Activated T-helper 2 cell treated with anti-CD3 and anti-CD28 coated beads, Interferon-gamma antibody, Interleukin-2, Interleukin-4, amounts not matched to agents 10 μg/mL and 5 μg/mL and 100 μg/mL, durations not matched to agents 14 hours and 24 hours and 36 hours (primary cell): ENCODE measurements around the gene KIAA1217. TPM values are rescaled to one million over a fixed set of nuclear protein-coding genes. Genes with fewer than 3 reads are reported as not detected.

ENCODE experiments used
- DNase-seq: peaks from one replicate; pipeline ENCODE4 v3.0.0; 2021; ENCODE audit warnings: low spot score
- H3K27ac Mint-ChIP-seq: one replicate; pipeline ENCODE4 v1.8.0; 2021; ENCODE audit warnings: mixed read lengths
- H3K27me3 Mint-ChIP-seq: one replicate; pipeline ENCODE4 v1.8.0; 2021; ENCODE audit warnings: low read depth, mixed read lengths
- H3K36me3 Mint-ChIP-seq: one replicate; pipeline ENCODE4 v1.8.0; 2021; ENCODE audit warnings: low read depth, mixed read lengths
- H3K4me1 Mint-ChIP-seq: one replicate; pipeline ENCODE4 v1.8.0; 2021; ENCODE audit warnings: low read depth, mixed read lengths
- H3K4me3 Mint-ChIP-seq: one replicate; pipeline ENCODE4 v1.8.0; 2021; ENCODE audit warnings: low read depth, mild to moderate bottlenecking, moderate library complexity, mixed read lengths
- H3K9me3 Mint-ChIP-seq: one replicate; pipeline ENCODE4 v1.8.0; 2021; ENCODE audit warnings: mixed read lengths
- intact Hi-C: fragments of 100-400 bp; cut with micrococcal nuclease; formaldehyde crosslinking; loops from one replicate; pipeline ENCODE4 v1.15.1; 2023
- total RNA-seq: library from RNA; stranded (reverse); gene quantifications from 2 replicates; pipeline ENCODE4 v1.2.3, GENCODE V29; 2022

The KIAA1217 gene
- total RNA-seq, 1 donor from 2014 or later = 0.62 TPM

DNA sequence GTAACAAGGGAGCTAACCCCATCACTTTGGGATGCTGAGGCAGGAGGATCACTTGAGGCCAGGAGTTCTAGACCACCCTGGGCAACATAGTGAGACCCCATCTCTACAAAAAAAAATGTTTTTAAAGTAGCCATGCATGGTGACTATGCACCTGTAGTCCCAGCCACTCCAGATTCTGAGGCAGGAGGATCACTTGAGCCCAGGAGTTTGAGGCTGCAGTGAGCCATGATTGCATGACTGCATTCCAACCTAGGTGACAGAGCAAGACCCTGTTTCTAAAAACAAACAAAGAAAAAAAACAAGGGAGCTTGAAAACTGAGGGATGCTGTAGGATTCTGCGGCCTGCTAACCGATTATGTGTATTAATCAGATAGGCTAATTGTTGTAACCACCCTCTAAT, 4.9 kb downstream of the KIAA1217 start:
- Mint-ChIP-seq H3K9me3 (no peaks in the 10 kb centered on the region), H3K27ac (no peak overlapping the region), H3K4me1 (peaks cover 14% of the 10 kb centered on the region), H3K27me3 (peaks cover 26% of the 10 kb centered on the region), H3K36me3 (no peaks in the 10 kb centered on the region), H3K4me3 (no peak overlapping the region)
- intact Hi-C loops = loop anchor here (5.0 kb wide), 1 partner anchor 388 kb away; no protein-coding TSS in a partner anchor
- DNase-seq = no peak

DNA sequence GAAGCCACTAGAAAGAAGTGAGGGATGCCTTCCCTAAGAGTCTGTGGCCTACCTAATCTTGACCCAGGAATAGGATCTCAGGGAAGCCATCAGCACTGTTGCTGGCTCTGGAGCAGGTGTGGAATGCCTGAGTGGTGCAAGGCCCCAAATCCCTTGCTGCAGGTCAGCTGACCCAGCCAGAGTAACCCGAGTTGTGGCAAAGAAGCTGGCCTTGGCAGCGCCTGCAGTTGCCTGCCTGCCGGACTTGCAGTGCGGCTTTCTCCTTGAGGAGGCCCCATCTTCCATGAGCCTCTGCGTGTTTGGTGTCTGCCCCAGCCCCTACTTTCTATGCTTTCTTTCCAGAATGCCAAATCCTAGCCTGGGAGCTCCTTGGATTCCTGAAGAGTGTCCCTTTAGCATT, 5.8 kb downstream of the KIAA1217 start:
- H3K36me3 Mint-ChIP-seq = no peaks in the 10 kb centered on the region
- no peaks in the 10 kb centered on the region for H3K9me3 Mint-ChIP-seq
- H3K27me3 Mint-ChIP-seq = peaks cover 19% of the 10 kb centered on the region
- no peak overlapping the region for H3K27ac Mint-ChIP-seq
- intact Hi-C loops = loop anchor here (5.0 kb wide), 1 partner anchor 388 kb away; no protein-coding TSS in a partner anchor
- DNase-seq = no peak
- no peak overlapping the region for H3K4me3 Mint-ChIP-seq
- H3K4me1 Mint-ChIP-seq = peaks cover 6% of the 10 kb centered on the region

DNA sequence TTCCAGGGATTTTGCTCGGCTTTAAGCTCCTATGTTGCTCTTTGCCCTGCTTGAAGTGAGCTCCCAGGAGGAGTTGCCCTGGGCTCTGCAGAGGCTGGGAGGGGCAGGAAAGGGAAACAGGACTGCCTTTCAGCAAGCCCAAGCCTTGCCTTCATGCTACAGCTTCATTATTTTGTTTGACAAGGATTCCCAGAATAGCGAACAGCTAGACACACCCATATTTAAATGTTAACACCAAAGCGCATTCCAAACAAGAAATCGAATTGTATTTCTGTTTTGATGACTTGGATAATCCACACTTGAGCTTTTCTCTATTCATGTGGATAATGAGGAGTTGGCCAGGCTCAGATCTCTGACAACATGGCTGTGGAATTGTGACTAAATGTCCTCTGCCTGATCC, 6.3 kb downstream of the KIAA1217 start:
- H3K4me3 Mint-ChIP-seq = no peak overlapping the region
- peaks cover 3% of the 10 kb centered on the region for H3K4me1 Mint-ChIP-seq
- H3K36me3 Mint-ChIP-seq = no peaks in the 10 kb centered on the region
- intact Hi-C loops = no loop called here
- H3K9me3 Mint-ChIP-seq = no peaks in the 10 kb centered on the region
- no peak overlapping the region for H3K27ac Mint-ChIP-seq
- DNase-seq = no peak
- peaks cover 16% of the 10 kb centered on the region for H3K27me3 Mint-ChIP-seq

DNA sequence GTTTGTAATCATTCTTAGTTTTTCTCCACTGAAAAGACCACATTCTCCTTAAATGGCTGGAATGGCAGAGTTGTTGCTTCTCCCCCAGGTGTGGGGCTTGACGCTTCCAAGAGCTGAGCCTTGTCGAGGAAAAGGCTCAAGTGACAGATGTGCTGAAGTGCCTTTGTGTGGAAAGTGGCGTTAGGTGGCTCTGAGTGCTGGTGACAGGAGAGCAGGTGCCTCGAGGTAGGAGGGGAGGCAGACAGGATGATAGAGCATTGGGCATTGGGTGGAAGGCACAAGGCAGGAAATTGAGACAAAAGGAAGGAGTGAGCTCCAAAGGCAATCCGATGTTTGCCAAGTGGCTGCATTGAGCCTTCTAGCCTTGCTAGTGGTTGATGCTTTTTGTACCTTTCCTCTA, 6.7 kb downstream of the KIAA1217 start:
- intact Hi-C loops = no loop called here
- H3K27ac Mint-ChIP-seq = no peak overlapping the region
- H3K36me3 Mint-ChIP-seq = no peaks in the 10 kb centered on the region
- H3K4me3 Mint-ChIP-seq = no peak overlapping the region
- DNase-seq = no peak
- H3K27me3 Mint-ChIP-seq = peaks cover 14% of the 10 kb centered on the region
- H3K4me1 Mint-ChIP-seq = peaks cover under 1% of the 10 kb centered on the region
- H3K9me3 Mint-ChIP-seq = no peaks in the 10 kb centered on the region

DNA sequence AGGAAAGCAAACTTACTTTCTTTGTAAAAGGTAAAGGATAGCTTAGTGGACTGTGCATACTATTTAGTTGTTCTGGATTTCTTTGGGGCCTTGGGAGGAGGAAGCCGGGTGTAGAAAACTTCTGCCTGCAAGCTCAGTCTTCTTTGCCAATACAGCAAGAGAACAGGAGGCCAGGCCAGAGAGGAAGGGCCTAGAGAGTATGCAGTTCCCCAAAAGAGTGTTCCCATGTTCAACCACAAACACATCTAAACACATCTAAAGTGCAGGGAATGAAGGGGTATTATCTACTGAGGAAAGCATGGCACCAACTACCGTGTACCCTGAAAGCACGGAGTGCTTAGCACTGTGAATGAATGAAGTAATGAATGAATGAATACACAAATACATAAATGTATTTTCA, 11.0 kb downstream of the KIAA1217 start:
- Mint-ChIP-seq H3K36me3 (no peaks in the 10 kb centered on the region), H3K4me1 (no peaks in the 10 kb centered on the region), H3K4me3 (no peak overlapping the region), H3K27me3 (peaks cover 4% of the 10 kb centered on the region), H3K27ac (no peak overlapping the region), H3K9me3 (no peaks in the 10 kb centered on the region)
- DNase-seq = no peak
- intact Hi-C loops = no loop called here

DNA sequence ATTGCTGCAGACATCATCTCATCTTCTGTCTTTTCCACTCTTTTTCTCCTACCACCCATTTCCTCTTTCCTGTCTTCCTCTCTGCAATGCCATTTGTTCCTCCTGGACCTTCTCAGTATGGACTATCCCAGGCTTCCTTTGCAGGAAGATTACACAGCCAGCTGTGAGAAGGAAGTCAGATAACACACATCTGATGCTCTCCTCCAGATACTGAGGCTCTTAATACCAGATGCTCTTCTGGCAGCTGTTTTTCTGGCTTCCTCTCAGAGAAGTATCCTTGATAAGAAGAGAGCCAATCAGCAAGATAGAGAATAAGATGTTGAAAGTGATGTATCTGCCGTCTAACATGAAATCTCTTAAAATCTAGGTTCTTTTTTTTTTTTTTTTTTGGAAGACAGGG, 14.4 kb downstream of the KIAA1217 start:
- H3K4me3 Mint-ChIP-seq = no peak overlapping the region
- no peaks in the 10 kb centered on the region for H3K4me1 Mint-ChIP-seq
- intact Hi-C loops = no loop called here
- H3K27me3 Mint-ChIP-seq = no peaks in the 10 kb centered on the region
- H3K9me3 Mint-ChIP-seq = no peaks in the 10 kb centered on the region
- no peaks in the 10 kb centered on the region for H3K36me3 Mint-ChIP-seq
- no peak overlapping the region for H3K27ac Mint-ChIP-seq
- no peak for DNase-seq

DNA sequence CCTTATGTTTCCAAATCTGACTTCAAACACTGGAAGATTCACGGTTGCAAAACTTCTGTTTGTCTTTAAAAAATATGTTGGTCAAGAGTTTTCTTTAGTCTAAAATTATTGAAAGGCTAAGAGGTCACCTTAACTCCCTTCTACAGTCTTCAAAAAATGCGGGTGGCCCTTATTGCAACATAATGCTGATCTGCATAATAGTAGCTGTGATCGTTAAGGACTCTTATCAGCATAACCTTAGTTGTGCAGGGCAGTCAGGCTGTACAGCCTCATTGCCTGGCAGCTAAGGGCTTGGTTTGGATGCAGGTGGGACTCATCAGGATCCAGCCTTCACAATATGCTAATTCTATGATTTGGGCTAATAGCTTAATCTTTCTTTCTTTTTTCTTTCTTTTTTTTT, 15.0 kb downstream of the KIAA1217 start:
- H3K9me3 Mint-ChIP-seq = no peaks in the 10 kb centered on the region
- intact Hi-C loops = no loop called here
- no peak for DNase-seq
- no peak overlapping the region for H3K27ac Mint-ChIP-seq
- H3K4me1 Mint-ChIP-seq = no peaks in the 10 kb centered on the region
- no peaks in the 10 kb centered on the region for H3K27me3 Mint-ChIP-seq
- H3K36me3 Mint-ChIP-seq = no peaks in the 10 kb centered on the region
- no peak overlapping the region for H3K4me3 Mint-ChIP-seq

DNA sequence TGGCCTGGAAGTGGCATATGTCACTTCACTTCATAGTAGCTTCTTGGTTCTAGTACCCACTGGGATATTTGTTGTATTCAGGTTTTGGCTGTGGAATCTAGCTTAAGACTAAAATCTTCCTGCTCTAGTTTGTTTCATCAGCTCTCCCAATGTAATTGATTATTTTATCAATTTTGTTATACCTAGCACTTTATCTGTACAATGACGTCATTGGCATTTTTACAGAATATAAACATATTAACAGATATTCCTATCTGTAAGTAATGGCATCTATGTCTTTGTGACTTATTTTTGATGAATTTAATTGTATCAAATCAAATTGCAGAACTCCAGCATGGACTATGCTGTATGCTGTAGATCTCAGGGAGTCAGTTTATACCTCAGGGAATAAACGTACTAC, 19.7 kb downstream of the KIAA1217 start:
- no peaks in the 10 kb centered on the region for H3K9me3 Mint-ChIP-seq
- intact Hi-C loops = no loop called here
- H3K4me3 Mint-ChIP-seq = no peak overlapping the region
- no peak overlapping the region for H3K27ac Mint-ChIP-seq
- no peaks in the 10 kb centered on the region for H3K27me3 Mint-ChIP-seq
- no peaks in the 10 kb centered on the region for H3K4me1 Mint-ChIP-seq
- DNase-seq = no peak
- H3K36me3 Mint-ChIP-seq = no peaks in the 10 kb centered on the region

DNA sequence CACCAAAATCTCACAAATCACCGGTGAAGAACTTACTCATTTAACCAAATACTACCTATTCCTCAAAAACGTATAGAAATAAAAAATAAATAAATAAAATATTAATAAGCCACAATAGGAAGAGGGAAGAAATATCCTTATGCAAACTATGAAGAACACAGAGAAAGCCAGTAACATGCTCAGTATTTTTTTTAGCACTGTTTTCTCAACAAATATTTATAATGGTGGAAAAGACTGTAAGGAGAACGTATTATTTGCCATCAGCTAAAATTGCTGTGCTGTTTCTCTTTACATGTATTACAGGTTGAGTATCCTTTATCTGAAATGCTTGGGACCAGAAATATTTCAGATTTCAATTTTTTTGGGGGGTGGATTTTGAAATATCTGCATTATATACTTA, 21.0 kb downstream of the KIAA1217 start:
- H3K4me3 Mint-ChIP-seq = no peak overlapping the region
- no peak for DNase-seq
- no peak overlapping the region for H3K27ac Mint-ChIP-seq
- H3K36me3 Mint-ChIP-seq = no peaks in the 10 kb centered on the region
- H3K27me3 Mint-ChIP-seq = no peaks in the 10 kb centered on the region
- intact Hi-C loops = no loop called here
- H3K4me1 Mint-ChIP-seq = no peaks in the 10 kb centered on the region
- no peaks in the 10 kb centered on the region for H3K9me3 Mint-ChIP-seq

DNA sequence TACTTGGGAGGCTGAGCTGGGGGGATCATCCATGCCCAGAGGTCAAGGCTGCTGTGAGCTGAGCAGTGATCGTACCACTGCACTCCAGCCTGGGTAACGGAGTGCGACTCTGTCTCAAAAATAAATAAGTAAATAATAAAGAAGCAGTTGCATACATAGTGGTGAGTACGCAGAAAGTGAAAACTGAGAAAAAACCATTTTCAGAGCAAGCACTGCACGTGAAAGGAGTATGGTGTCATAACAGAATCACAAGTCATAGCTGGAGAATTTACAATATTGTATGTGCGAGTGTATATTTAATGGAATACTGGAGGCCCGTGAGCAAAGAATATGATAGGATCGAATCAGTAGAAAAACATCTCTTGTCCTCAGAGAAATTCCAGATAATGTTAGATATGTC, 22.3 kb downstream of the KIAA1217 start:
- H3K9me3 Mint-ChIP-seq = no peaks in the 10 kb centered on the region
- H3K4me1 Mint-ChIP-seq = no peaks in the 10 kb centered on the region
- no peaks in the 10 kb centered on the region for H3K36me3 Mint-ChIP-seq
- intact Hi-C loops = no loop called here
- no peaks in the 10 kb centered on the region for H3K27me3 Mint-ChIP-seq
- DNase-seq = no peak
- H3K27ac Mint-ChIP-seq = no peak overlapping the region
- H3K4me3 Mint-ChIP-seq = no peak overlapping the region

DNA sequence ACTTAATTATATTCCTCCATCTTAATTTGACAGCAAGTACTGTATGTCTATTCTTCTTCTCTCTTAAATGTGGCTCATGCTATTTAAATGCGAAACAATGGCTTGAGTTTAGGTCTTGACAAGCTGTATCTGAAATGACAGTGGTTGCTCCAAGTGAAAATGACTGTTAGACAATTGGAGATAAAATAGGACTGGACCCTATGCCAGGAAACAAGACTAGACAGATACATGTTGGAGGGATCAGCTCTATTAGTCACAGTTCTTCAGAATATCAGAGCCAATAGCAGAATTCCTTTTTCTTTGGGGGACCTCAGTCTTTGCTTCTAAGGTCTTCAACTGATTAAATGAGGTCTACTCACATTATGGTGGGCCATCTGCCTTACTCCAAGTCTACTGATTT, 25.8 kb downstream of the KIAA1217 start:
- Mint-ChIP-seq H3K9me3 (no peaks in the 10 kb centered on the region), H3K36me3 (no peaks in the 10 kb centered on the region), H3K4me3 (no peak overlapping the region), H3K27ac (no peak overlapping the region), H3K27me3 (peaks cover 10% of the 10 kb centered on the region), H3K4me1 (no peaks in the 10 kb centered on the region)
- DNase-seq = no peak
- intact Hi-C loops = no loop called here

DNA sequence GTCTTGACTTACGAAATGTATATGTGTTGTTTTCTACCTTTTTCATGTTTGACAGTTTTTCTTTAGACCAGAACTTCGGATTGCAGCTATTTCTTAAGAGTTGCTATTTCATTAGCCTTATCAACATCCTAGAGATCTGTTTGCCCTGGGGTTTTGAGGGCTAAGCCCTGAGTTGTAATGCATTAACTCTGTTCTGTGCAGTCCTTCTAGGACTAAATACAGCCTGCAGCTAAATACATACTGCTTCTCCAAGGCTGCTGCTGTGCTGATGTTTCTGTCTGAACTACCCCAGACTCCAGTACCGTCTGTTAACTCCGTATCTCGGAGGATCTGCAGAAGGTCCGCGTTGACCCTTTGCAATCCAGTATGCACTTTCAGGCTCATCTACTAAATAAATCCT, 26.5 kb downstream of the KIAA1217 start:
- H3K27ac Mint-ChIP-seq = no peak overlapping the region

DNA sequence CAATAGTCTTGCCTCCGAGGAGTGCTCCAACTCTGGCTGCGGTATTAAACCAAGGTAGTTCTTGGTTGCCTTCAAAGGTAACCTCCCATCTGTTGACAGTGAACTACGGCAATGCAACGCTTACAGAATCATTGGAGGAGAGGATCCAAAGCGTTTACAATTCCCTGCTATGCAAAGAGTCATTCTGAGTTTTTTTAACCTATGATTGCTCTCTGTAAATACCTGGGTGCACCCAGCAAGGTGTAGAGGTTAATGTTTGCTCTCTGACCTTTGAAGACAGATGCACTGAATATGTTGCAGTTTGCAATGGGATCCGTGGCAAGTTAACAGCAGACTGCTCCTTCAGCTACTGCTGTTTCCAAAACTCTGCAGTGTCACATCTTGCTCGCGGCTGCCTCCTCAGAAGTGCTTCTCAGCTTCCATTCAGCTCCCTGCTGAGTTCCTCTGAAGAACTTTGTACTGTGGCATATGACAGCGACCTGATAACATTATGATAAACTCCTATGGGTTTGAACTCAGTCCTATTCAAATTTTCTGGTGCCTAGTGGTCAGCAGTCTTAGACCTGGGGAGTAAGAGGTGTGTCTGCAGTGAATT, 29.0 kb downstream of the KIAA1217 start:
- intact Hi-C loops = no loop called here
- no peak for DNase-seq
- no peak overlapping the region for H3K27ac Mint-ChIP-seq
- no peaks in the 10 kb centered on the region for H3K9me3 Mint-ChIP-seq
- H3K4me1 Mint-ChIP-seq = no peaks in the 10 kb centered on the region
- H3K4me3 Mint-ChIP-seq = no peak overlapping the region
- H3K27me3 Mint-ChIP-seq = peaks cover 12% of the 10 kb centered on the region
- no peaks in the 10 kb centered on the region for H3K36me3 Mint-ChIP-seq

More for the DNA sequence above, 26.5 kb downstream of the KIAA1217 start:
- Mint-ChIP-seq H3K36me3 (no peaks in the 10 kb centered on the region), H3K9me3 (no peaks in the 10 kb centered on the region), H3K27me3 (peaks cover 10% of the 10 kb centered on the region), H3K4me3 (no peak overlapping the region), H3K4me1 (no peaks in the 10 kb centered on the region)
- no peak for DNase-seq
- intact Hi-C loops = no loop called here
